ENCODE measurements around the gene STRN4.

STRN4 gene

DNA sequence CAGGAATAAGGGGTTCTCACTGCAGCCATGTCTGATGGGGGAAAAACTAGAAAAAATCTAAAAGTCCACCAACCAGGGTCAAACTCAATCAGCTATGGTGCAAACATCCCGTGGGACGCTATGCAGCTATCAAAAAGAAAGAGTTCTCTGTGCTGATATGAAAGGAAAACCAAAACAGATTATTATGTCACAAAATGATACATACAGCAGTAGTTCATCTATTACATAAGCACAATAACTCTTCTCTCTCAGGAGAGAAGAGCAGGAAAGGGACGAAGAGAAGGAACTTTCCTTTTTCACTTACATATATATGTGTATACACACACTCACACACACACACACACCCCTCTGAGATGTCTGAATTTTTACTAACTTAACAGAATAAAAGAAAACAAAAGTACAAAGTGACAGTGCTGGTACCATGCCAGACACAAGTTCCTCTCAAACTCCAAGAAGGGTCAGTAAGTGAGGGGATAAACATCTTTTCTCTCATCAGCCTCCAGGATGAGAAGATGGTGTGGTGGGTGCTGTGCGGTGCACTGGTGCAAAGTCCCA is 3.2 kb downstream of the STRN4 start:
- no peak for DNase-seq

DNA sequence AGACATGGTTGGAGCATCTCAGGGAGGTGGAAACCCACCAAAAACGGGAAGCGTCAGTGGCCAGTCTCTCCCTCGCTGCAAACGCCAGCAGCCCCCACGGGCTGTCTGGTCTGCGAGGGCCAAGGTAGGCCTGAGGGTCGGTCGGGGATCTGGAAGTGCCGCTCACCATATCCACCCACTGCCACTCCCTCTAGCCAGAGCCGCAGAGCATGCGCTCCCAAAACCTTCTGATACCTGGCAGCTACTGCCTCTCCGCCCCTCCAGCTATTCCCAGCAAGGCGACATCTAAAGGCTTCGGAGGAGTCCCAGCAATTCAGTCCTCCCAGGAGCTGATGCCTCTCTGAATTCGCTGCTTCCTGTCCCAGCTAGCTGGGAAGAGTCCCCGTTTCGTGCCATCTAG is 4.8 kb downstream of the STRN4 start:
- DNase-seq: no peak

DNA sequence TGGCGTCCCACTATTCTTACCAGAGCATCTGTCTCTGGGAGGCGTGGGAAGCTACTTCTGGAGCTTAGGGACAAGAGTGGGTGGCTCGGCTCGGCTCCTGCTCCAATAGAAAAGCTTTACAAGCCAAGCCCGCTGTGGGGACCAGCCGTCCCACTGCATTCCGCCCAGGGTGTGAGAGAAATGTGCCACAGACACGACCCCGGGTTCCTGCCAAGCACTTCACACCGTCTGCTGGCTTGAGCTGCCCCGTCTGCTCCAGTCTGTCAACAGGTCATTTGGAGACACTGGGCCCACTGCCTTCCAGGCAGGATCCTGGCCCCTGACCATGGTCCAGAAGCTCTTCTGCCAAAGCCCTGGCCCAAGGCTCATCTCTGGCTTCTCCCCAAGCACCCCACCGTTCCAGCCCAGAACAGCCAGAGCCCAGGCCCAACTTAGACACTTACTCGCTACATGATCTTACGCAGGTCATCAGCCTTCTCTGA is 6.9 kb downstream of the STRN4 start:
- DNase-seq: no peak

DNA sequence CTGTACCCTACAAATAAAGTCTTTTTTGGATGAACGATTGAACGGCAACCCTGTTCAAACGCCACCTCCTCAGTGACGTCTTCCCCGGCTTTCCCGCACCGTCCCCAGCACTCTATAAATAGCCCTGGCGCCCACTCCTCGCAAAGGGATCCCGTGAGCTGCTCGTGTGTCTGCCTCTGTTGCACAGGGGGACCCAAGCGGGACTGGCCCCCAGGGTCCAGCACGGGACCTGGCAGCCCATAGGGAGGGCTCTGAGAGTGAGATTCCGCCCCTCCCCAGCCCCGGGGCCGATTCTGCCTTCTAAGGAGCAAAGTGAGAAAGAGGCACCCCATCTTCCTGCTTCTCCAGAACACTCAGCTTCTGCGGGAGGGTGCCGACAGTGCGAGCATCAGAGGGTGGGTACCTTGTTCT is 8.5 kb downstream of the STRN4 start:
- DNase-seq: no peak

DNA sequence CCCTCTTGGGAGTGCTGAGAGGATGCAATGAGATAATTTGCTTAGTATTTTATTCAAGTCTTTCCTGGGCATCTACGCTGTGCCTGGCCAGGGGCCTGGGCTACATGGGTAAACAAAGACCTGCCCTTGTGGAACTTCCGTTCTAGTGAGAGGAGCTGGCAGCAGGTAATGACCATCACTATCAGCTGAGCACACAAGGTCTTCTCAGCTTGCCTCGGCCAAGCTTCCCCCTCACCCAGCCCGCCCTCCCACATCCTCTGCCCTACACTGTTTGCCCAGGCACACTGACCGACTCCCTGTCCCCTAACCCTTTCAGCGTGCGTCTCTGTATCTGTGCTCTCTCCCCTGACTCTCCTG is 9.0 kb downstream of the STRN4 start:
- no peak for DNase-seq

DNA sequence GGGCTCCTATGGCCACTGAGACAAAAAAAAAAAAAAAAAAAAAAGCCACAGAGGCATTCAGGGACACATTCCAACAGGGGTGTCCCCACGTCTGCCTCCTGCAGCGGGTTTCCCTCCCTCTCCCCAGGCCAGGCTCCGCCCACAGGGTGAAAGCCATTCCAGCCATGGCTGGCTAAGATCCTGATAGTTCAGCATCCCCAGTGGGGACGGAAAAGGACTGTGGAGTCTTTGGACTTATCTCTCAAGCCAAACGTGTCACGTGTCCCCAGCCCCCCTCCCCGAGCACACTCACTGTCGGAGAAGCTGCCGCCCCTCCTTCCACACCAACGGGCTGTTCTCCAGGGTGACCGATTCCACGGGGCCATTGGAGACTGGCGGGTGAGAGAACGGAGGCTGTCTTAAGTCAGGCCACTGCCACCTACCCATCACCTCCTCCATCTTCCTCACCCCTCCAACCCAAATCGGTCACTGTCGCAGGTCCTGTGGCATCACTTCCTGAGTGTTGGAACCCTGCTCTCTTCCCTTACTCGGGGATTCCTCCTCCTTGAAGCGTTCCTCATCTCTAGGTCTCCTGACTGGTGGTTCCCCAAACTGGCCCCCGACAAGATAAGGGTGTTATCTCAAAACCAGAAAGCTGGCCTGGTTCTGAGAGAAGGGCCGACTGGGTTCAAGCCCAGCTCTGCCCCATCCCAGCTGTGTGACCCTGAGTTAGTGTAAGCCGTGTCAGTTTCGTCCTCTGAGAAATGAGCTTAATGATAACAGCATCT is 9.5 kb downstream of the STRN4 start:
- DNase-seq: no peak

DNA sequence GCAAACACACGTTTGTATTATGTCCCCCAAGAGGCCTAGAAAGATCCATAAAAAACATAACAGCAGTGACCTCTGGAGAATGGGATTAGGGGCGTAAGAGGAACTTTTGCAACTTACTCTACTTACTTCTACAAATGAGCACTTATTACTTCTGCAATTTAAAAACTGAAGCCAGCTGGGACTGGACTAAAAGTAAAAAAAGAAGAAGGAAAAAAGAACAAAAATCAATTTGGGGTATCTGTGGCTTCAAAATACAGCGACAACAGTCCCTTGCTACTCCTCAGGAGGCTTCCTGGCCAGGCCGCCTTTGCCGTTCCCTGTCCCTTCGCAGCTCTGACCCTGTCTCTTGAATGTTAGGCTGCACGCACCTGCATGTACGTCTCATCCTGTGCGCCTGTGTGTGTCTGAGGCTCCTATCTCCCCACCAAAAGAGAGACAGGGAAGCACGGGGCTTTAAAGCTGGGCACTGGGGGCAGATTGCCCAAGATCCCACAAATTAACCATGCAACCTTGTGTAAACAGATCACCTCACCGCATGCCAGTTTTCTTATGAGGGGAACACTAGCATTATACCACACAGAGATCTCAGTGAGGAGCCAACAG is 12.5 kb downstream of the STRN4 start:
- no peak for DNase-seq

DNA sequence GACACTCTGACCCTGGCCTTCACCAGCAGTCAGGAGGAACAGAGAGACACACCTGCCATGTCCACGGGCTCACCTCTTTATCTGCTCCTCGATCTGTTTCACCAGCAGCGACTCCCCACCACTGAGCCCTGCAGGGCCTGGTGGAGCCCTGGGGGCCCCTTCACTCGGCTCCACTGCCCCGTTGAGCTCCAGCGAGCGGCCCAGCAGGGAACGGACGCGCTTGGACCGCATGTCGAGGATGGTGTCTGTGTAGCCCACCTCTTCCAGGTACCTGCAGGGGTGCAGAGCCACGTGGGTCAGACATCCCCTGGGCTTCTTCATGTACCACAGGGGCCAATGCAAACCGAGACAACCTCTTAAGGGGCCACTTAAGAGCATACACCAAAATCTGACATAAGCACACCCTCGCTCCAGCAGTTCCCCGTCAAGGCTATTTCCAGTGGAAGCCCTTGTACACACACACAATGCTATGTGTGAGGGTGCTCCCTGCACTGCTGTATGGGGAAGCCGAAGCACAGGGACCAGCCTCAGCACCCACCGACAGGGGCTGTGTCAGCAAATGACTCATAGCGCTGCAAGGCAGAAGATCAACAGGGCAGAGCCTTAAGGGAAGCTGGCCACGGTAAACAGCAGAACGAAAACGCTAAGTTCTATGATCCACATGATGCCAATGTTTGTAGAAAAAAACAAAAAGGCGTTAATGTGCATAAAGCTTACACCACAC is 13.1 kb downstream of the STRN4 start:
- no peak for DNase-seq

DNA sequence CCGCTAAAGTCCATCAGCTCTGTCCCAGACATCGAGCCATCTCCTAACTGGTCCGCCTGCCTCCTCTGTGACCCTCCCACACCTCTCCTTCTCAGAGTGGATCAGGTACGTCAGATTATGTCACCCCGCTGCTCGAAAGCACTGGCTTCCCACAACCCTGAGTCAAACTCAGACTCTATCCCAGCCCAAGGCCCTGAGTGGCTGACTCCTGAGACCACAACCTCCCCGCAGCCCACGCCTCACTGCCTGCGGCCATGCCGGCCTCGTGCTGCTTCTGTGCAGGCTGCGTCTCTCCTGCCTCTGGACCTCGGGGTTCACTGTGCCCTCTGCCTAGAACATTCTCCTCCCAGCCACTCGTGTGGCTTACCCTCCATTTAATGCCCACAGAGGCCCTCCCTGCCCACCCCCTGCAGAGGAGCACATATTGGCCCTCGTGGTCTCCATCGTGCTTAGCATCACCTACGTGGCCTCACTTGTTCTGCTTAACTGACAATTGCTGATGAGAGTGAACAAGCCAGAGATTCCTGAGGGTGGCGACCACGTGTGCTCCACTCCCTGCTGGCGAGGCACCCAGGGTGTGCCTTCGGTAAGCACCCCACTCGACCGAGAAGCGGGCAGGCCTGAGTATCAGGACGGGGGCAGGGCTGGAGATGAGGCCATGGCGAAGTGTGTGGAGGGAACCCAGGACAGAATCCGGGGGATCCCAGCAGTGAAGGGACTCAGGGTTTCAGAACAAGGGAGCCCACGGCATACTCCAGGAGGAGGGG is 13.9 kb downstream of the STRN4 start:
- DNase-seq: no peak

DNA sequence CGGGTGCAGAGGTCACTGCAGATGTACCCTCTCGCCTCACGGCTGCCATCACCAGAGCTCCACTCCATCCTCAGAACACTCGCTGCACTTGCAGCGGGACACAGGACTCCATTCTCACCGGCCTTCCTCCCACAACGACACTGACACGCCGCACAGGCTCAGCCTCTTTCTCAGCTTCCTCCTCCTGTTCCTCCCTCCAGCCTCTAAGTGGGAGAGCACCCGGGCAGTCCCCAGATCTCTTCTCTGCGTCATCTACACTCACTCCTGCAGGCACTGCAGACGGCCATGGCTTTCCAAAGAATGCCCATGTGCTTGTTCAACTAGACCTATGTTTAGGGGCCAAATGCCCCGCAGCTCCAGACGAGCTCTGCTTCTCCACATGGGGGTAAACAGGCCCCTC is 14.7 kb downstream of the STRN4 start:
- no peak for DNase-seq

DNA sequence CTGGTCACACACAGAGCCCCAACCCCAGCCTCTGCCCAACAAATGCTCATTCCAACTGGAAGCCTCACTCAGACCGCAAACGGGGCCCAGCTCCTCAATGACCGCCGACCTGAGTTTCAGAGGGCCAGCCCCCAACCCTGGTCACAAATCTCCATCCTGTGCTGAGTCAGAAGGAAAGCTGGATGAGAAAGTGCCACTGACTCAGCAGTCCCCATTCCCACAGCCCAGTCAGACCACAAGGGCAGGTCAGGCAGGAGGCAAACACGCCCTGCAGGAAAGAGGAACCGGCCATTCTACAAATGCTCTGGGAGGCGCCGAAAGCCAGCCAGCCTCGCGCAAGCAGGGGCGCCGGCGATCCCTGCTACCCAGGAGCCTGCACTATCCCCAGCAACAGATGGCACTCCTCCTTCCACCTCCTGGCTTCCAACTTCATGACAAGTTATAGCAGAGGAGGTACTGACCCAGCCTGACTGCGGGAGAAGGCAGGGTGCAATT is 15.2 kb downstream of the STRN4 start:
- no peak for DNase-seq

DNA sequence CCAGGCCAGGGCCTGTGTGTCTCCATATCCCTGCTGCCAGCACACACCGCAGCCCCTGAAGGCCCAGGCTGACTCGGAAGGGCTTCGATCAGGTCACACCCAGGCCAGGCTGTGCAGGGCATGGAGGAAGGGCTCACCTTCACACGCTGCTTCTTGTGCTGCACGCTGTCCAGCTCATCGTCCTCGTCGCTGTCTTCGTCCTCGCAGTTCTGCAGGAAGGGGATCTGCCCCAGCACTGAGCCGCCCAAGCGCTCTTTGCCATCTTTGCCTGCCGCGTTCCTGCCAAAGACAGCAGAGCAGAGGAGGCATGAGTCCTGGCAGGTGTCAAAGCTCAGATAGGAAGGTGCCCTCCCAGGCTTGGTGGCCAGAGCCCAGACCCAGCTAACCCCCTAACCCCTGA is 15.7 kb downstream of the STRN4 start:
- DNase-seq: no peak

DNA sequence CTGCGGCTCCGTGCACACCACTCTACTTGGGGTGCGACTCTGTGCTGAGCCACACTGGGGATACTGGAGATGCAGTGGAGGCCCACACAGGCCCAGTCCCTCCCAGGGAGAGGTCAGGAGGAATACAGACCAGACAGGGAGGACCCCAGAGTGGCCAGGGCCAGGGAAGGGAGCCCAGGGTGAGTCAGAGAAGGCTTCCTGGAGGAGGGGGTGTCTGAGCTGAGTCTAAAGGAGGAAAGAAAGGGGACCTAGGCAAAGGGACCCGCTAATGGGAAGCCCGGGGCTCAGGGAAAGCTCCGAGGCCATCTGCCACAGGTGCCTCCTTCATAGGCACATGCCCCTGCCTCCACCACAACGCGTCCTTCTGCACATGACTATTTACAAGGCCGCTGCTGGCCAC is 16.1 kb downstream of the STRN4 start:
- DNase-seq: no peak

DNA sequence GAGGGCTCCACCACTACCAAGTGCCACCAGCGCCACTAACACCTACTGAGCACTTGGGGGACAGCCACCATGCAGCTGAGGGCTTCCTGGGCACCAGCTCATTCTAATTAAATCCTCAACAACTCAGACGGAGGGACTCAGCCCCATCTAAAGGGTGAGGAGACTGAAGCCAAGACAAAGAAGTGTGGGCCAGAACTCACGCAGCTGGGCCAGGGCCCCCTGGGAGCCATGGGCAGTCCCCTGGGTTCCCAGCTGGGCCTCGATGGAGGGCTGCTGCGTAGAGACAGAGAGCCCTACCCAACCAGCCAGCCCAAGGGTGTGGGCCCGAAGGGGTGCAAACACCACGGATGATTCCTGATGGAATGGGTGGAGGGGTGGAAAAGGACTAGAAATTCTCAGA is 16.6 kb downstream of the STRN4 start:
- DNase-seq: no peak

DNA sequence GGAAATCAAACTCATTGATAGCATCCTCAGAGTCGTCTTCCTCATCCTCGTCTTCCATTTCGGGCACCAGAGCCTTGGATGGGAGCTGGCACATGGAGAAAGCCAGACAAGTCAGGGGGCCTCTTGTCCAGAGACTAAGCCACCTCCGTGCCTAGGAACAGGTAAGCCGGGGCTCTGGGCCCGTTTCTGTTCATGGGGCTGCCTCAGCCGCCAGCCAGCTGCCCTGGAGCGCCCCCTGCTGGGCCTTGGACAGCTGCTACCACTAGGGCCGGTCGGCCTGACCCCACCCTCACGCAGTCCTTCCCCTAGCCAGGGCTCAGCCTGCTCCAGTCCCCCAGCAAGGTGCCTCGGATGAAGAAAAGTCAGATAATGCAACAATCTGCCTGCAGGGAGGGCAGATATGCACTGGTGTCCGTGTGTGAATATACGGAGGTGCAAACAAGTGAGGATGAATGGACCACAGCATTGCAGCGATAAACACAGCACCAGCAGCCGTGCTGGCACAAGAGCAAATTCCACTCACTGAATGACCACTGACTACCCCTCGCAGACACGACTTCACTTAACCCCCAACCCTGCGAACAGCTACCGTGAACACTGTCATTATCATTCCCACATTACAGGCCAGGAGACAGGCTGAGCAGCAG is 17.4 kb downstream of the STRN4 start:
- peak; percentile 22 for DNase-seq

DNA sequence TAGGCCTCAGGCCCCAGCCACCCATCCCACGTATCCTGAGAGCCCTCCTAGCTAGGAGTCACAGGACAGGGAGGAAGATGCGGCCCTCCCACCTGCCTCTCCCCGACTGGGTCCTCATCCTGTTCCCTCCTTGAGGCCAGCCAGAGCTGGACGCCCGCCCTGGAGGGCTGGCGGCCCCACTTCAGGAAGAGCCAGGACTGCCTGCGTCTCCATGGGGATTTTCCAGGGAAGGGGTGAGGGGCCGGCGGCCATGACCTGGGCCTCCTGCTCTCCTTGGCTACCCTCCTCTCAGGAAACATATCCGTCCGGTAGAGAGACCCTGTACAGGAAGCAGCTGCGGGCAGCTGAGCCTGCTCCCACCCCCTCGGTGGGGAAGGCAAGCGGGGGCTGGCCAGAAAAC is 18.0 kb downstream of the STRN4 start:
- DNase-seq: no peak

DNA sequence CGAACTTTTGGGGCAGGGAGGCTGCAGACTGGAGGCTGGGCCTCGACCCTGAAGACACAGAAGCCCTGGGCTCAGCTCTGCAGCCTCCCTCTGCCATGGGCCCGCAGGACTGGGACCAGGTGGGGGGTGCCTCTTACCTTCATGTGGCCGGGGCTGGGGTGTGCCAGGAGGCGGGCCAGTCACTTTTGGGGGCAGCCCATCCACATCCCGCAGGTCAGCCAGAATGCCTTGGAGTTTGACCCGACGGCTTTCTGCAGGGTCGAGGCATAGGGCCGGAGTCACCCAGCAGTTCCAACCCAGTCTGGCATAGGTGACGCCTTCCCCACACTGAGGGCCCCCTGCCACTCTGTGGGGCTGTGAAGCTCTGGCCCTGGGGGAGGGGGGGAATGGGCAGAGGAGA is 18.5 kb downstream of the STRN4 start:
- no peak for DNase-seq

DNA sequence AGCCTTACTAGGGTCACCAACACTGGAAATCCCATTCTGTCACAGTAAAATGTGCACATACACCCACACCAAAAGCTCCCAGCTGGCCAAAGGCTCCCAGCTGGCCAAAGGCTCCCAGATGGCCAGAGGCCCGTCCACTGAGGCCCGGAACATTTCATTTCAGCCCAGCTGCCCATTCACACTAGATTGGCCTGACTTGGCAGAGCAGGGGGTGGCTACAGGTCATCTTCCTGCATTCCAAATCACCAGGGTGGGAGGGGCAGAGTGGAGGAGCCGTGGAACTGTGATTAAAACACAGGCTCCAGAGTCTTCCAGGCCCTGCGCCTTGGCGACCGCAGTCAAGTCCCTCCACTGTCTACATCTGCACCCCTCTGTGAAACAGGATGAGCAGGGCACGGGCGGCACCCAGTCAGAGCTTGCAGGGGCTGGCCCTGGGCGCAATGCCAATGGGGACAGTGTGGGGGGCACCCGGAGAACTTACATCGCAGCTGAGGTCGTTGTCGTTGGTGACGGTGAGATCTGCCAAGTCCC is 19.2 kb downstream of the STRN4 start:
- DNase-seq: no peak

DNA sequence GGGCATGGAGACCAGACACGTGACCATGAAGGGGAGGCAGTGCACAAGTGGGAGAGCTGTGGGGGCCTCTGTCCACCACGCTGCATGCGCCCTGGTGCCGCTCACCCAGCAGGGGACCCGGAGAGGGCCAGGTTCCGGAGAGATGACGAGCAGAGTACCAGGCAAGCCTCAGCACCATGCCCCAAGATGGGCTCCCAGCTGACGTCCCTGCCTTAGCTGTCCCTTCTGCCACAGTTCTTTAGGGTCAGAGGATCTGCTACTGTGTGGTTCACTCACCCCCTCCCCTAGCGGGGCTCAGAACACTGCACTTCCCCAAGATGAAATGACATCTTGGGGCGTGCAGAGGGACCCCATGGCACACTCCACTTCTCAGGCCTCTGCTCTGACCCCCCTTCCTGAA is 19.7 kb downstream of the STRN4 start:
- DNase-seq: no peak

DNA sequence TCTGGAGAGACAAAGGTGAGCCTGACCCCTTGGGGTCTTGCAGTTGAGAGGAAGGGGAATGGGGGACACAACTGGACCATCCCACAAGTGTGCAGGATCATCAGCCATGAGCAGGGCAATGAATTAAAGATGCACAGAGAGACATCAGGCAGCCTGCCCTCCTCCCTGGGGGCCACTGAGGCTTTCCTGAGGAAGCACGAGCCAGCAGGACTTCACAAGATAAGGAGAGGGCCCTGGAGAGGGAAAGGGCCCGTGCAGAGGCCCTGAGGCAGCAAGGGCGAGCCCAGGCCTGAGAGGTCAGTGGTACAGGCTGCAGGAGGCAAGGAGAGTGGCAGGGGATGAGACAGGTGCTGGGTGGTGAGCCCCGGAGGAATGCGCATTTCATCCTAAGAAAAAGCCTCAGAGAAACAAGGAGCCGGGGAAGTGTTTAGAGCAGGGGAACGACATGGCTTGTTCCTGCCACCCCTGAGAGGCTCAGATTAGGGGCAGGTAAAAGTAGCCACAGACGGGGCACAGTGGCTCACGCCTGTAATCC is 20.3 kb downstream of the STRN4 start:
- no peak for DNase-seq

DNA sequence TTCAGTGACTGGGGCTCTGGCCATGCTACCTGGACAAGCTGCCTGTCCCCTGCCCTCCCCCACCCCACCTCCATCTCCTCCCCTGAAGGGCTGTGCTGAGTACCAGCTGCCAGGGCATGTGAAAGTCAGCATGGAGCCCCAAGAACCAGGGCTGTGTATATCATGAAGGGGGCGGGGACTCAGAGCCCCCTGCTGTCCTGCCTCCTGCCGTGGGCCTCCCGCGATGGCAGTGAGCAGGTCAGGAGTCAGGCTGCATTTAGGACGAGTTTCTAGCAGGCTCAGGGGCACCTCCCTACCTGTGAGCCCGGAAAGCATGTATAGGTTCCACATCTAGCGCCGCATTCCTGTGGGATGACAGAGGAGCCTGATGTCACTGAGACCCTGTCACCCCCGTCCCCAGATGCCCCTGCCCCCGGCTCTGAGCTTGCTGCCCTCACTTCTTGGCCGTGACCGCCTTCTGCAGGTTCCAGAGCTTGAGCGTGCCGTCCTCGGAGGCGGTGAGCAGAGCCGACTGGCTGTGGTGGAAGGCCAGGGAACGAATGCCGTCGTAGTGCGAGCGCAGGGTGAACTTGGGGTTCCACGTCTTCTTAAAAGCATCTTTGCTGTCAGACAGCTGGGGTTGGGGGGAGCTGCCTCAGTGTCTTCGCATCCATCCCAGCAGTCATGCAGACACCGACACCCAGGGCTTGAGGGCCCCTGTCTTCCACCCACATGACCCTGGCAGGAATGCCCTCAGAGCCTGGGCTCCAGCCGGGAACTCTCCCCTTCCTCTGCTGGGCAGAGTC is 21.0 kb downstream of the STRN4 start:
- no peak for DNase-seq

All from NCI-H510A treated with DMSO at 0.1 percent for 48 hours (cell line).